ENCODE results near the gene SLC6A12. TPM values are rescaled to one million over a fixed set of nuclear protein-coding genes. Genes with fewer than 3 reads are reported as not detected.

Gene SLC6A12
- total RNA-seq (2014; rRNA removed; shearing (Covaris generic)), result not detected in 2 replicates
- 0.07 TPM in 1 of 2 replicates, not detected in the other for polyA plus RNA-seq (2015; cell fraction: cytosol; rRNA removed)
- polyA plus RNA-seq (2015; cell fraction: nucleus; rRNA removed), result 0.62 TPM in 1 of 2 replicates, not detected in the other

DNA sequence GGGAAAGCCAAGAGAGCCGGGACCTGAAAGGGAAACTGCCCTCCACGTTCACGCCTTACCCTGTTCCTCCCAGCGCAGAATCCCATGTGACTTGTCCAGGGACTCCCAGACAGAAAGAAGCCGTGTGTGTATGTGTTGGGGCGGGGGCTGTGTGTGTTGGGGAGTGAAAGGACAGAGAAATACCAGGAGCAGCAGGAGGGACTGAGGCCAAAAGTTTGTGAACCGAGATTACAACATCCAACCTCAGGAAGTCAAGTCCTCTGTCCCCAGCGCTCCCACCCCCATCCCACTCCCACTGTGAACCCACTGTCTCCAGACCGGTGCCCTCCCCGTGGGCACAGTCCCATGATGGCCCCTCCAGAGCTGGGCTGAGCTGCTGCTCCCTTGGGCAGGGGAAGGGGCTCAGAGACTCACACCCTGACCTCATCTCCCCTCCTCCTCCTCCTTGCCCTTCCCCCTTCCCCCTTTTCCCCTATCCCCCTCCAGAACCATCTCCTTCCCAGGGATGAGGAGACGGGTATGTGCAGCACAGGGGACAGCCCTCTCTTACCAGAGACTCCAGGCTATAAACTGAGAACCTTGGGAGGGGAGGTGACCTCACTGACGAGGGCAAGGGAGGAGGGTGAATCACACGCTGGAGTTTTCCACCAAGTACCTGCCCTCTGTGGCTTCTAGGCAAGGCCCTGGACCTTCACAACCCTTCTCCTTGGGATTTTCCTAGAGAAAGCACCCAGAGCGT lies at the start of gene SLC6A12:
SLC6A12 (minus strand) TSS at position 155 of the 739 bp plus-strand sequence. CDS start 4,171 bp downstream, outside the sequence.
- DNase-seq (ENCODE audit: low read depth), result no peak

DNA sequence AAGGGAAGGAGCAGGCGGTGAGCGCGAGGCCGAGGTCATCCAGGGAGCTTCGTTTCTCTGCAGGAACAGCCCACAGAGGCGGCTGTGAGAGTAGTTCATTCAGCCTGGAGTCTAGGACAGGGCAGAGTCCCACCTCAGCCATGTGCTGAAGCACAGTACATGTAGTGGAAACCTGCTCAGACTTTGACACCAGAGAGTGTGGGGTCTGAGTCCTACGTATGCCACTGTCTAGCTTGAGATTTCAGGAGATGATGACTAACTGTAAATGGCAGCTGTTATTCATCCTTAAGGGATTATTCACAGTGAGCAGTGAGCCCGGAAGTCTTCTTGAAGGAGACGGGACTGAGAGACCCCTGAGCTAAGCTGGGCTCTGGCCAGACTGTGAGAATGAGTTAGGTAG lies 49.6 kb upstream of the SLC6A12 start:
- DNase-seq (ENCODE audit: low read depth), result peak; percentile 53

DNA sequence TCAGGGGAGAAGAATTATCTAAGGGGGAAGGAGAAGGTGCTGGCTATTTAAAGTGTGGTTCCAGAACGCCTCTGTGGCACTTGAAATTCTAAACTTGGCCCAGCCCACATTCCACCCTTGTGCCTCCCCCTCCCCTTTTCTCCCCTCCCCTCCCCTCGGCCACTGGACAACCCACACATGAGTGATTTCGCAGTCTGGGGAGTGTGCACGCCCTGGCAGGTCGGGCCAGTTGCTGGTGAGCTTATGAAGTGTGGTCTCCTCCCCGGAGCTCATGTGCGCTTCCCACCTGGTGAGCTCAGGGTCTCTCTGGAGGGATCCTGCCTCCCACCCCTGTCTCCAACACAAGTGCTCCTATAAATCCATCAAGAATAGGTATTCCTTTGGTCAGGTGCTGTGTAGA lies 48.9 kb upstream of the SLC6A12 start, which contains the start of gene SLC6A13:
SLC6A13 (minus strand) TSS at position 20 of the 400 bp plus-strand sequence. CDS start 2,784 bp downstream, outside the sequence.
- no peak for DNase-seq (ENCODE audit: low read depth)

DNA sequence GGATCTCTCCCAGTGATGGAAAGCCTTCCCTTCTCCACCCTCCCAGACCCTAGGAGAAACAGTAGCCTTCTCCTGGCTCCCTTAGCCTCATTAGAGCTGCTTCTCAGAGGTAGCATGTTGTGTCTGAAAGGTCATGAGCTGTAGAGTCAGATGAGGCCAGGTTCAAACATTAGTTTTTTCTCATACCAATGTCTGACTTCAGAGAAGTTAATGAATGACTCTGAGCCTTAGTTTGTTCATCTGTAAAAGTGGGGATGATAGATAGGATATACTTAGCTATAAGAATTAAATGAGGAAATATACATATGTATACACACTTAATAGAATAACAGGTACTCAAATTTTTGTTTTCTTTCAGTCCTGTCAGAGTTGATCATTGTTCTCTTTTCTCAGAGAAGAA lies 48.2 kb upstream of the SLC6A12 start:
- no peak for DNase-seq (ENCODE audit: low read depth)

DNA sequence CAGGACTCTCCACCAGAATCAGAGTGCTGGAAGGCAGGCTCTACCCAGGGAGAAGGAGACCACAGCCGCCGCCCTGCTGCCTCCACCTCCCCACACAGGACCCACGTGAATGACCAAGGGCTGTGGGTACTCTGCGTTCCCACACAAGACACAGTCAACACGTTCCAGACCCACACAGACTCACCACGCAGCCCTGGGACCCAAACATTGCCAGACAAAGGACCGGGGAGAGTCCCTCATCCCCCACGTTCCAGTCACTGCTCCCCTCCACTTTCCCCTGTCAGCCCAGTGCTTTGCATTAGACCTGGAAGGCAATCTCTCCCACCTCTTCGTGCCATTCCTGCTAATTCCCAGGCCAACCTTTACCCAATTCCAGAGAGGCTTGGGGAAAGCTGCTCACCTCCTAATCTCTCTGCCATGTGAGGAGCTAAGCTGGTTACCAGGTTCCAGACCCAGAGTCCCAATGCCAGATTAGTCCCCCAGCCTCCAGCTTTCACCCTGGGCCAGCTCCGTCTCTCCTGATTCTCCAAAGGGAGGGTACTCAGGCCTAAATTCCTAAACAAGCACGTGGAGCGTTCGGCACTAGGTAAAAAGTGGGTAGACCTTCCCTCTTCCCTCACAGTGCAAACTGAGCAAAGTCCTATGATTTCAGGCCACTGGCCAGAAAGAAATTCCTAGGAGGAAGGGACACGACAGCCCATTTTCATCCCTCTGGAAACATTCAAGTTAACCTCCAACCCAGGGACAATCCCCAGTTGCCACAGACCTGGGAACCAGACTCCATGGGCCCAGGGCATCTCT lies 43.8 kb upstream of the SLC6A12 start:
- no peak for DNase-seq (ENCODE audit: low read depth)

DNA sequence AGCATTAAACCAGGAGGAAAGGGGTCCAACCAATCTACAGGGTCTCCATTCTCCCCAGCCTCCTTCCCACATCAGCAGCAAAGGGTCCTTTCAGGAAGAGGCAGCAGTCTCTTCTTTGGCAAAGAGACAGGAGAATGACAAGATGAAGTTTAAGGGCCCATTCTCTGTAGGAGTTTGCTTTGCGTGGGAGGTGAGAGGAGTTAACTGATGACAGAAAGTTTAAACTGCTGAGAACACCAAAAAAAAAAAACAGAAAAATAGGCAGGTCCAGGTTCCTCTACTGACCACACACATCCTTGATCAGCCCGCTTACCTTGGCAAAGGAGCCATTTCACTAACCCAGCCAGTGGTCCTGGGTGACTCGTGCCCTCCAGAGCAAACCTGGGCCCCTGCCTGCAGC lies 43.0 kb upstream of the SLC6A12 start:
- no peak for DNase-seq (ENCODE audit: low read depth)

DNA sequence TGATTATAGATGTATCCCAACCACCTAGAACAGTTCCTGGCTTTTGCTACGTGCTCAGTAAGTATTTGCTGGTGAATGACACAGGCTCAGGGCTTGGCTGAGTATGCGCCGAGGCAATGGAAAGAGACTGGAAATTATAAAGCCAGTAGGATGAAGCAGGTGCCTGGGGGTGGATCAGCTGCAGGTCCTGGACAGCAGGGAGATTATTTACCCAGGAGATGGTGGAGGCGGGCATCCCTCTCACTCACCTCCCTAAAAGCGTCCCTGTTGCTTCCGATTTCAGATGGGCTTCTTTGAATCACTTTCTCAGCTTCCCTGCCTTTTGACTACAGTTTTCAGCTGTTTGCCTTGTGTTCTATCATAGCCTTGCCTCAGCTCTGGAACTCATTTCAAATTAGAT lies 42.3 kb upstream of the SLC6A12 start:
- no peak for DNase-seq (ENCODE audit: low read depth)

DNA sequence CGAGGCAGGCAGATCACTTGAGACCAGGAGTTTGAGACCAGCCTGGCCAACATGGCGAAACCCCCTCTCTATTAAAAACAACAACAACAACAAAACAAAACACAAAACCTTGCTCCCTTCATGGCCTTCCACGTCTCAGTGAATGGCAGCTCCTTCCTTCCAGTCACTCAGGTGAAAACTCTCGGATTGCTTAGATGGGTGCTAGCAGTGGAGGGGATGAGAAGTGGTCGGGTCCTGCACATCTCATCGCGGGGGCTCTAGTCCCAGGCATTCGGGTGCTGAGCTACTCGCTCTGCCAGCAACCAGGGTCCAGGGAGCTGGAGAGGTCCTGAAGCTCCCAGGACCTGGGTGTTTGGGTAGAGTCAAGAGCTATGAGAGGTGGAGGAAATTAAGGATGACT lies 41.0 kb upstream of the SLC6A12 start:
- no peak for DNase-seq (ENCODE audit: low read depth)

DNA sequence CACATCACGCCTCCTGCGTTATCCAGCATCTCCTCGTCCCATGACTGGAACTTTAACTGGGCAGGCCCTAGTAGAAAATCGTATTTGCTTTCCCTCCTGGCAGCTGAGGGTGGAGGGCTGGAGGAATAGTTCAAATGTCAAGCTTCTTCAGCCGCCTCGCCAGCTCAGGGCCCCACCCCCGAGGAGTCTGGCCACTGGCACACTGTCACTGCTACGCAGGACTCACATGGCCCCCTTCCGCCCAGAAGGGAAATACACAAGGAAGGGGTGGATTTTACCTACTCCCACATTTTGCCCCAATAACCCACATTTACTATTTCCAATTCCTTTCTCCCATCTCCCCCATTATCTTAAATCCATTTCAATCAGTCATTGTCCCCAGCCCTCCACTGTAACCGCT lies 40.1 kb upstream of the SLC6A12 start:
- no peak for DNase-seq (ENCODE audit: low read depth)

DNA sequence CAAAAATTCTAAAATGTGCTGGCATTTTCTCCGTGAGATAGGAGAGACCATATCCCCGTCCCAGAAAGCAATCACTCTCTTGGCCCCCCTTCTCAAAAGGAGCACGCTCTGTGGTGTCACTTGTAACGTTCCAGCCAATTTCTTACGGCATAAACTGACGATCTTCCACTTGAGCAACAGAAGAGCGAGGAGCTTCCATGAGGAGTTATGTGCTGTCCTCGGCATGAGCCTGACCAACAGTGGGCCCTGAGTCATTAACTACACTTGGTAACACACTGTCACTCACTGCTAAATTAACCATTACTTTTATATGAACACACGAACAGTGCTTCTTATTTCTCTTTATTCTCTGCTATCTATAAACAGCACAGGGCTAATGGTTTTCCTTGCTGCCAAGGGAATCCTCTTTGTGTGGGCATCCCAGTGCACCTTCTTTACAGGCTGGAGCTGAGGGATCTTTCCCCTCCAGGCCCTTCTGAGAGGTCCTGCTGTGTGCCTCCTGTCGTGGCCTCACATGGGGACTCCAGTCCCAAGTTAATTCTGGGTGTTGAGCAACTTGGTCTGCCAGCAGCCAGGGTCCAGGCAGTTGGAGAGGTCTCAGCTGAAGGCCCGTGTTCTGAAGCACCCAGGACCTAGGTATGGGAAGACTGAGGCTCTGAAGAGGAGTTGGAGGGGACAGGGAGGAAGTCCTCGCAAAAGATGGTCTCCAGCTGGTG lies 39.3 kb upstream of the SLC6A12 start:
- DNase-seq (ENCODE audit: low read depth), result no peak

DNA sequence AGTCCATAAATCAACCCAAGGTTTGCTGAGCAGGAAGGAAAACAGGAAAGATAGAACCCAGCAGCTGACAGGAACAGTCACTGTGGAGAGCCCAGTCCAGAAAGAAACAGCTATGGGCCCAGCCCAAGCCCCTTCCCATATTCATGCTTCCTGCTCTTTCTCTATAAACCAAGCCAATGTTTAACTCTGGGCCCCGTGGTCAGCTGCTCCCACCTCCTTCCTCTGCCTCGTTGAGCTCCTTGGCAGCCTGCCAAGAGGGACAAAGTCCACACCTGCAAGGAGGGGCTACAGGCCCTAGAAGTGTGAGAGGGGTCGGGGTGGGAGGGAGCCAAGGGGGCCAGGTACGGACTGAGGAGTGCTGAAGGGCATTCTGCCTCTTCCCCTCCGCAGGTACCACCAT lies 38.7 kb upstream of the SLC6A12 start:
- DNase-seq (ENCODE audit: low read depth), result no peak

DNA sequence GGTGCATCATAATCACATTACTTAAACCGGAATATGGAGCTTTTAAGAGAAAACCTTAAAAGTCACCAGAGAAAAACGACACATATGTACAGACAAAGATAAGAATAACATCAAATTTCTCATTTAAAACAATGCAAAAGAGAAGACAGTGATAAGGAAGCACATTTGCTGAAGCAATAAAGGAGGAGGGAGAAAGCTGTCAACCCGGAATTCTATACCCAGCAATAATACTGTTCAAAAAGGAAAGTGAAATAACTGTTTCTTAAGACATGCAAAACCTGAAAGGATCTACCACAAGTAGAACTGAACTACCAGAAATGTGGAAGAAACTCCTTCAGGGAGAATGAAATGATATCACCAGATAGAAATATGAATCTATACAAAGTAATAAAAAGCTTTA lies 33.3 kb upstream of the SLC6A12 start:
- DNase-seq (ENCODE audit: low read depth), result no peak

DNA sequence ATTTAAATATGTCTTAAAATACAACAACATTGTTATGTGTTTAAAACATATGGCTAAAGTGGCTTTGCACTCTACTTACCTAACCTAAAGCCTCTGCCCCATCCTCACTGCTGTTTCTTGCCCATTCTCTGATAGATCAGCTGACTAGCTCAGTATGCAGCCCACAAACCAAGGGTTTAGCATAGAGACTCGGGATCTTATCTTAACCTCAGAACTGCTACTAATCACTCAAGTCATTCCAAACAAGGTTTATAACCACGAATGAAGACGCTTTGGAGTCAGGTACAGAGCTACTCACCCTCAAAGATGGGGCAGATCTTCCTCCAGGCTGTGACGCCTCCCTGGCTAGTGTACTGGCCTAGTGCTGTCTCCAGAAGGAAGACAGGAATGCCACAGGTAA lies 29.4 kb upstream of the SLC6A12 start:
- DNase-seq (ENCODE audit: low read depth), result no peak

DNA sequence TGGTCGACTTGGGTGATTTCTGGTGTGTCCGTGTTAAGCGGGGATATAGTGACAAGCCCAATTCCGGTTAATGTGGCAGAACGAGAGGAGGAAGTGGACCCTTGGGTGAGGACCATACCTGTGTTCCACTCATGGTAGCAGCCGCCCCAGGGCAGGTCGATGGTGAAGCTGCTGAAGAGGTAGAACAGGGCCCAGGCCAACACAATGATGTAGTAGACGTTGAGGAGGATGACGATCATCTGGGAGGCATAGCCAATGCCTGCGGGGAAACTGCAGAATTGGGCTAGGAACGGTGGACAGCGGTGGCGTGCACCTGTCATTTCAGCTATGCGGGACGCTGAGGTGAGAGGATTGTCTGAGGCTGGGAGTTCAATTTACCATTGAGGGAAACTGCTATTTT lies 28.5 kb upstream of the SLC6A12 start:
- DNase-seq (ENCODE audit: low read depth), result no peak

DNA sequence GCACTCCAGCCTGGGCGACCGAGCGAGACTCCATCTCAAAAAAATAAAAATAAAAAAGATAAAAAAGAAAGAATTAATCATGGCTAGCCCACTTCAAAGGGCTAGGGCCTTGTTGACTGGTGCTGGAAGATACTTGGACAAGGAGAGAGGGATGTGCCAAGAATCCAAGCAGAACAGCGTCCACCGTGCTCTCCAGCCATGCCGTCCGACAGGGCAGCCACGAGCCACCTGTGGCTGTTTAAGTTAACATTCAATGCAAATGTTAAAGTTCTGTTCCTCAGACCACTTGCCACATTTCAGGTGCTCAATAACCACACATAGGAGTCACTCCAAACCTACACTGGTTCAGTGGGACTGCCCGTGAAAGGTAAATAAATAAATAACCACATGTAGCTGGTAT lies 27.3 kb upstream of the SLC6A12 start:
- DNase-seq (ENCODE audit: low read depth), result no peak

DNA sequence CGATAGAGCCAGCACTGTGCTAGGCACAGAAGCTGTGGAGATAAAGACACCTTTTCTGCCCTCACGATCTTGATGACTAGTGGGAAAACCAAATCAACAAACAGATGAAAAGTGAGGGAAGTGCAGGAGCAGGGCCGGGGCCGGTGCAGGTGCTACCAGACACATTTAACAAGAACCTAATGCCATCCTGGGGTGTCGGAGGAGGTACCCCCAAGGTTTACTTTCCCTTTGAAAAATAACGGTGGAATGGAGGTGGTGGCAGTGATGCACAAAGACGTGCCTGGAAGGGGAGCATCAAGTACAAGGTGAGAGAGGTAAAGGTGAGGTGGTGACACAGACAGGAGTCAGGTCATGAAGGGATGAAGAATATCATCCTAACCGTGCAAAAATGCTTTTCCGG lies 26.6 kb upstream of the SLC6A12 start:
- no peak for DNase-seq (ENCODE audit: low read depth)

DNA sequence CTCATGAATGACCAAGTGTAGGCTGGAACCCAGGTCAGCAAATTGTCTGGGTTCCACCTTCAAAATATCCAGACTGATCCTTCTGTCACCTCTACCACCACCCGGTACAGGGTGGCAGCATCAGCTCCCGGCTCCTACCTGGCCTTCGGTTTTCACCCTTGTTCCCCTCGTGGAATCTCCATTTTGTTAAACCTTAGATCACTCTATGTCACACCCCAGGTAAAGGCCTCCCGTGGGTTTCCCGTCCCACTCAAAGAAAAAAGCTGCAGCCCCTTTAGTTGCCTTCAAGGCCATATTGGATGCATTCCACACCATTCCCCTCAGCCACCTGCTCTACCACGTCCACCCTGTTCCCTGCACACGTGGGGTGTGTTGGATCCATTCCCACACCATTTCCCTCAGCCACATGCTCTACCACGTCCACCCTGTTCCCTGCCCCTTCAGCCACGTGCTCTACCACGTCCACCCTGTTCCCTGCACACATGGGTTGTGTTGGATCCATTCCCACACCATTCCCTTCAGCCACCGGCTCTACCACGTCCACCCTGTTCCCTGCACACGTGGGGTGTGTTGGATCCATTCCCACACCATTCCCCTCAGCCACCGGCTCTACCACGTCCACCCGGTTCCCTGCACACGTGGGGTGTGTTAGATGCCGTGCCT lies 24.9 kb upstream of the SLC6A12 start:
- no peak for DNase-seq (ENCODE audit: low read depth)

DNA sequence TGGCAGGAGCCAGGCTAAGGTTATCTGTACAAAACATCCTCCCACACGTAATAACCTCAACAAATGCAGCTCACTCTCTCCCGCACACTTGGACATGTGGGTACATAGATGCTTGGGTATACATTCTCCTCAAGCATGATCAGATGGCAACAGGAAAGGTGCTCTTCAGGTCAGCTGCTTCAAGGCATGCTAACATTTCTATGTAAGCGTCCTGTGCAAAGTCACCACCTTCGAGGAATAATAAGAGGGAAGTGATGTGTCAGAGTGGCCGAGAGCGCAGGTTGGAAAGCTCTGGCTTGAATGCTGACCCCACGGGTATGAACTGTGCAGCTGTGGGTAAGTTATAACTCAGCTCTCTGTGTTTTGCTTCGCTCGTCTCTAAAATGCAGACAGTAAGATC lies 24.2 kb upstream of the SLC6A12 start:
- no peak for DNase-seq (ENCODE audit: low read depth)

DNA sequence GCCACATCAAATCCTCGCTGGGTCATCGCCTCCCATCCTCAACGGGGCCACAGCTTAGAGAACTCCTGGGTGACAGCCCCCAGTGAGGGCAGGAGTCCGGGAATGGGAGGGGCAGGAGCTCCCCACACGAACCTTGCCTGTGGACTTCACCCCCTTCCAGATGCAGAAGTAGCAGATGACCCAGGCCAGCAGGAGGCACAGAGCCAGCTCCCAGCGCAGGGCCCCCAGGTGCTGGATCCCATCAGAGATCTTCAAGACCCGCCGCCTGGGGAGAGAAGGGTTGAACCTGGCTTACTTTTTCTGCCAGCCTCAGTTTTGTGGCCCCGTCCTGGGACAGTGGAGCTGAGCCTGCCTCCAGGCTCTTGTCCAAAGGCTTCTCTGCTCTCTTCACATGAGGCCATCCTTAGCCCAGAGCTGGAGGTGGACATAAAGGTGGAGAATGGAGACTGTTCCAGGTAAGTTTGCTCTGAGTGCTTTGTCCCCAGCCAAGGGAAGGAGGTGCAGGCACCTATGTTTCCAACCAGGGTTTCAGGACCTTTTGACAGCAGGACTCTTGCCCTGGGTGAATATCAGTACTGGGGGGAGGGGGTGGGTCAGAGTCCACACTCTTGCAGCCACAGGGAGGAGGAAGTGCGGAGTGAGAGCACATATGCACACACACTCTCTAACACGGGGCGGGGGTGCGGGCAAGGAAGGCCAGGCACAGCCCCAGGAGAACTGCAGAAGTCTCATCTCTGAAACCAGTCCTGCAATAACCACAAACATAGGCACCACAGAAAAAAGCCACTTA lies 23.3 kb upstream of the SLC6A12 start:
- no peak for DNase-seq (ENCODE audit: low read depth)

DNA sequence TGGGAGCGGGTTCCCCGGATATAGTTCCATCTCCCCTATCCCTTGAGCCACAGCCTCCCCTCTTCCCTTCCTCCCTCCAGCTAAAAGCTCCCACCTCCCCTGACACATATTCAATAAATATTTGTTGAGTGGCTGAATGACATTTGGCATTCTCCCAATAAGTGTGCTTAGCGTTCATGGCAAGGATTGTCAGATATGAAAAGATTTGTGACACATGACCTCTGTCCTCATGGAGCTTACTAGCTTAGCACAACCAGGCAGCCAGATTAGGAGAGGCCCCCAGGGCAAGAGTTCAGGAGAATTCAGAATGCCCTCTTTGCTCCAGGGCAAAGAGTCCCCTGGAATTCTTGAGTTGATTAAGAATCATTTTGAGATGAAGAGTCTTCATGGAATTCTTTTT lies 22.5 kb upstream of the SLC6A12 start:
- DNase-seq (ENCODE audit: low read depth), result no peak
